ENCODE data around the gene SPAG4. TPM values are rescaled to one million over a fixed set of nuclear protein-coding genes. Genes with fewer than 3 reads are reported as not detected.

The SPAG4 gene
- total and polyA plus RNA-seq, 2 experiments from 2014 or later = 27.9 to 44.6 TPM

DNA sequence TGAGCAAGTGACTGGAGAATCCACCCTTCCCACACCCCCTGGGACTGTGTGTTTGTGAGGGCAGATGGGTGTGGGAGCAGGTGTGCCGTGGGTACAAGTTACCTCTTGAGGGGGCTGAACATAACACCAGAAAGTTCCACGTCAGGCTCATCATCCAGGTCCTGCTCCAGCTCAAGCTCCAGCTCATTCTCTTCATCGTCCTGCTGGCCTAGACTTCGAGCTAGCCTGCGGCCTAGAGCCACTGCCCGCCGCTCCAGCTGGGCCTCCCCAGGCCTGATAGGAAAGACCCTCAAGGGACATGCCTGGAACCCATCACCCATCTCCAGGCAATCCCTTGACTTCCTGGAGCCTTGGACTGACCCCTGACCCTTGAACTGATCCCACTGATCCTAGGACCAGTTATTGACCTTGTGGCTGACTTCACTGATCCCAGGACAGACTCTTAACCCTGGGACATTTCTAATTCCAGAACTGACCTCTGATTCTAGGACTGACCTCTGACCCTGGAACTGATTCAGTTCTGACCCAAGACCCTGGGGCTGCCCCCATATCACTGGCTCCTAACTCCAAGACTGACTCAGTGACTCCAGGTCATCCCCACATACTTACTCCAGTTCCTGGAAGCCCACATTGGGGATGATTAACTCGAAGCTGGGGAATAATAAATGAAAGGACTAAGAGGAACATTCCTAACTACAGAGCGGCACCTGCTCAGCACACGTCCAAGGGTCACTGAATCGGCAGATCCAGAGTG lies 11.8 kb upstream of the SPAG4 start:
- Histone ChIP-seq H3K27ac (no peak overlapping the region), H3K4me3 (no peak overlapping the region), H3K36me3 (no peaks in the 10 kb centered on the region), H3K9me3 (ENCODE audit: low read depth) (no peaks in the 10 kb centered on the region), H3K27me3 (peaks cover 41% of the 10 kb centered on the region), H3K4me1 (ENCODE audit: low read depth) (no peaks in the 10 kb centered on the region)
- TF ChIP-seq, protein P1, sequence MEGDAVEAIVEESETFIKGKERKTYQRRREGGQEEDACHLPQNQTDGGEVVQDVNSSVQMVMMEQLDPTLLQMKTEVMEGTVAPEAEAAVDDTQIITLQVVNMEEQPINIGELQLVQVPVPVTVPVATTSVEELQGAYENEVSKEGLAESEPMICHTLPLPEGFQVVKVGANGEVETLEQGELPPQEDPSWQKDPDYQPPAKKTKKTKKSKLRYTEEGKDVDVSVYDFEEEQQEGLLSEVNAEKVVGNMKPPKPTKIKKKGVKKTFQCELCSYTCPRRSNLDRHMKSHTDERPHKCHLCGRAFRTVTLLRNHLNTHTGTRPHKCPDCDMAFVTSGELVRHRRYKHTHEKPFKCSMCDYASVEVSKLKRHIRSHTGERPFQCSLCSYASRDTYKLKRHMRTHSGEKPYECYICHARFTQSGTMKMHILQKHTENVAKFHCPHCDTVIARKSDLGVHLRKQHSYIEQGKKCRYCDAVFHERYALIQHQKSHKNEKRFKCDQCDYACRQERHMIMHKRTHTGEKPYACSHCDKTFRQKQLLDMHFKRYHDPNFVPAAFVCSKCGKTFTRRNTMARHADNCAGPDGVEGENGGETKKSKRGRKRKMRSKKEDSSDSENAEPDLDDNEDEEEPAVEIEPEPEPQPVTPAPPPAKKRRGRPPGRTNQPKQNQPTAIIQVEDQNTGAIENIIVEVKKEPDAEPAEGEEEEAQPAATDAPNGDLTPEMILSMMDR (IDR thresholded peaks at IDR 0.05; ENCODE audit: low read depth, low read length) = no peak
- no peak for DNase-seq (ENCODE audit: low read depth in 1 of 2, low spot score in 1 of 2)

DNA sequence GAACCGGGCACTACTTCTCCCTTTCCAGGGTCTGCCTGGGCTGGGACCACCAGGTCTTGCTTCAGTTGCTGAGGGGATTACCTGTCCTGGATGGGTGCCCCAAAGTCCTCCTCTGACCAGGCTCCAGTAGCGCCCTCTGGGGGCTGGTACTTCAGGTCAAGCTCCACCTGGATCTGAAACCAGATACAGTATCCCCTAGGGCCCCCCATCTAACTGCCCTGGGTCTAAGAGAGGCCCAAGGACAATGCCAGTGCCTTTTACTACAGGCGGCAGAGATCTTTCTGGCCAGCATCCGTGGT lies 11.2 kb upstream of the SPAG4 start:
- Histone ChIP-seq H3K27me3 (peaks cover 41% of the 10 kb centered on the region), H3K27ac (no peak overlapping the region), H3K36me3 (no peaks in the 10 kb centered on the region), H3K4me1 (ENCODE audit: low read depth) (no peaks in the 10 kb centered on the region), H3K4me3 (no peak overlapping the region), H3K9me3 (ENCODE audit: low read depth) (no peaks in the 10 kb centered on the region)
- peak in 1 of 2 donors; percentile 20 for DNase-seq (ENCODE audit: low read depth in 1 of 2, low spot score in 1 of 2)
- TF ChIP-seq, protein P1 (IDR thresholded peaks at IDR 0.05; ENCODE audit: low read depth, low read length) = peak; percentile 36

DNA sequence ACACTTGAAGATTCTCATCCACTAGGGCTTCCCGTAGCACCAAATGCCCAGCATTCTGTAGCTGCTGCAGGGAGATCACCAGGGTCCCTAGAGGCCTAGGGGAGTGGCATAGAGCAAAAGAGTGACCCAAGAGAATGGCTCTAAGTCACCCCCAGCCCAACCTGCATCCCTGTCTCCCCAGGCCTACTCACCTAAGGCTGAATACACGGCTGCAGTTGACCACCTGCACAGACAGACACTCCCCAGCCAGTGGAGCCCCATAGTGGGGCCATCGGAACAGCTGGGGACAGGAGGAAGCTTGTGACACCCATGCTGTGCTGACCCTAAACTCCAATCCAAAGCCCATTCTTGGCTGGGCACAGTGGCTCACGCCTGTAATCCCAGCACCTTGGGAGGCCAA lies 9.5 kb upstream of the SPAG4 start:
- Histone ChIP-seq H3K4me1 (ENCODE audit: low read depth) (no peaks in the 10 kb centered on the region), H3K4me3 (no peak overlapping the region), H3K9me3 (ENCODE audit: low read depth) (no peaks in the 10 kb centered on the region), H3K36me3 (no peaks in the 10 kb centered on the region), H3K27me3 (peaks cover 25% of the 10 kb centered on the region), H3K27ac (no peak overlapping the region)
- TF ChIP-seq, protein P1 (IDR thresholded peaks at IDR 0.05; ENCODE audit: low read depth, low read length) = no peak
- no peak for DNase-seq (ENCODE audit: low read depth in 1 of 2, low spot score in 1 of 2)

DNA sequence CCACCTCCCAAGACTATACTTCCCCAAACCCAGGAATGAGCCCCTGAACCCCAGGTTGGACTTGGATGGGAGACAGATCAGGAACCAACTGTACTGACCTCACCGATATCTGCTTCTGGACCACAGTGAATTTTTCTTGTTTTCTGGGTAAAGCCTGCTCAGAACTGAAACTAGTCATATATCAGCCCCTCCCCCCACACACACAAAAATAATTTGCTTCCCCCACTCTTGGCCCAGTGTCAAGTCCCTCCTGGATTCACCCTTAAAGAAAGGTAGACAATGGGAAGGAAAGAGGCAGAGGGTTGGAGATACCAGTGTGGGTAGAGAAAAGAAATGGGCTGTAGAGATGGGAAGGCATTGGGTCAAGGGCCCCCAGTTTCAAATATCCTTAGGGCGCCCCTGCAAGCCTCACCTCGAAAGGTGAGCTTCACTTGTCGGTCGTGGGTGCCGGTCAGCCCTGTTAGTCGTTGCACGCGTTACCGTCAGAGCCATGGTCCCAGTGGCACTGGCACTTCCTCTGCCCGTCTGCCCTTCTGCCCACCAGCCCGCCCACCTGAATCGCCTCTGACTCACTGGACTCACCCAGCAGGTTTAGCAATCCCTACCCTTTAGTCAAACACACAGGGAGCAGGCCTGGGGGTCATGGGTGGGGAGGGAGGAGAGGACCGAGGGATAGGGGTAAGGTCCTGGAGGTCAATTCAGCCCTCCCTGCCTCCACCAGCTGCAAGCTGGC lies 8.5 kb upstream of the SPAG4 start:
- TF ChIP-seq, protein P1 (IDR thresholded peaks at IDR 0.05; ENCODE audit: low read depth, low read length) = no peak
- Histone ChIP-seq H3K36me3 (no peaks in the 10 kb centered on the region), H3K9me3 (ENCODE audit: low read depth) (no peaks in the 10 kb centered on the region), H3K27me3 (peaks cover 14% of the 10 kb centered on the region), H3K4me3 (no peak overlapping the region), H3K27ac (no peak overlapping the region), H3K4me1 (ENCODE audit: low read depth) (no peaks in the 10 kb centered on the region)
- DNase-seq (ENCODE audit: low read depth in 1 of 2, low spot score in 1 of 2) = no peak

DNA sequence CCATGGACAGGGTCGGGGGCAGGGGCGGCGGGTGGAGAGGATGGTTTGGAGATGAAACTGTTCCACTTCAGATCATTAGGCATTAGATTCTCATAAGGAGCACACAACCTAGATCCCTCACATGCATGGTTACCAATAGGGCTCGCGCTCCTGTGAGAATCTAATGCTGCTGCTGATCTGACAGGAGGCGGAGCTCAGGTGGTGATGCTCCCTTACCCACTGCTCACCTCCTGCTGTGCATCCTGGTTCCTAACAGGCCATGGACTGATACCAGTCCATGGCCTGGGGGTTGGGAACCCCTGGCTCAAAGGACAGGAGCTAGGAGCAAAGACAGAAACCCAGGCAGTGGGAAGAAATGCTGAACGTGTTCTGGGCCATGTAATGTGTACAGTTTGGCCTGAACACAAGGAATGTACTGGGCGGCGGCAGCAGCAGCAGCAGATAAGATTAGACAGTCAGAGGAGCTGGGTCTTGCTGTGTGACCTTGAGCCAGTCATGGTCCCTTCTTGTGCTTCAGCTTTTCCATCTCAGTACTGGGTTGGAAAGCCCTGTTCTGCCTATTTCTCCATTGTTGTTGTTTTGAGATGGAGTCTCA lies 4.7 kb upstream of the SPAG4 start:
- no peaks in the 10 kb centered on the region for H3K27me3 ChIP-seq
- no peaks in the 10 kb centered on the region for H3K36me3 ChIP-seq
- no peaks in the 10 kb centered on the region for H3K9me3 ChIP-seq (ENCODE audit: low read depth)
- no peaks in the 10 kb centered on the region for H3K4me1 ChIP-seq (ENCODE audit: low read depth)
- no peak overlapping the region for H3K27ac ChIP-seq
- no peak overlapping the region for H3K4me3 ChIP-seq
- TF ChIP-seq, protein P1 (IDR thresholded peaks at IDR 0.05; ENCODE audit: low read depth, low read length) = no peak
- peak in 1 of 2 donors; percentile 46 for DNase-seq (ENCODE audit: low read depth in 1 of 2, low spot score in 1 of 2)

Data from cardiac muscle cell (in vitro differentiated cells and primary cell).